ENCODE measurements around the gene DNAJC8.

DNA sequence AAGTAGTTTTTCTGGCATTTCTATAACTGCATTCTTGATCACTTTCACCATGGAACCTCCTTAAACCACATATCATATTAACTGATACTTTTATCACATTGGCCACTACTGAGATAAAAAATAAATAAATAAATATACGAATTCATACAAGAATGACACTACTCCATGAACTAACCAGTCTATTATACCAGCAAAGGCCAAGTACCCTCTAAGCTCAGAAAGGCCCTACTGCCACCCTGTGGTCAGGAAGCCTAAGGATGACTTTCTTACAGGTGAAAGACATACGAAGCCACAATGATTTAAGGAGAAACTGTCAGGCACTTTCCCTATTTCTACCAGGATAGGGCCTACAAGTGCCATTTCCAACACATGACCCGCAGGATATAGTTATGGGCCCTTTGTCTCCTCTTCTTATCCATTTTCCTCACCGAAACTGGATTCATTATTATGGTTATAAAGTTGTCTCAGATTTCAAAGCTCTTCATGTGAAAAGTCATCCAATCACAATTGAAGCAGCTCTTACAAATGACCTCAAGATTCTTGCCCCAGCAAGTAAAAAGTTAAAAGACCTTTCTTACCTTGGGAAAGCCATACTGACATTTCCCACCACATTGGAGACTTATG is 23.9 kb downstream of the DNAJC8 start:
- TF ChIP-seq ZNF565 (CRISPR knock-in tag; conservative IDR thresholded peaks at IDR 0.05; ENCODE audit: low read depth) (no peak), TCF4 (CRISPR knock-in tag; IDR thresholded peaks at IDR 0.05; ENCODE audit: borderline replicate concordance) (no peak), ZFP3 (CRISPR knock-in tag; IDR thresholded peaks at IDR 0.05) (no peak), ZFP30 (CRISPR knock-in tag; IDR thresholded peaks at IDR 0.05) (no peak), SNAI2 (CRISPR knock-in tag; IDR thresholded peaks at IDR 0.05) (no peak), GLIS3 (CRISPR knock-in tag; IDR thresholded peaks at IDR 0.05) (no peak)
- TF ChIP-seq, protein P1, sequence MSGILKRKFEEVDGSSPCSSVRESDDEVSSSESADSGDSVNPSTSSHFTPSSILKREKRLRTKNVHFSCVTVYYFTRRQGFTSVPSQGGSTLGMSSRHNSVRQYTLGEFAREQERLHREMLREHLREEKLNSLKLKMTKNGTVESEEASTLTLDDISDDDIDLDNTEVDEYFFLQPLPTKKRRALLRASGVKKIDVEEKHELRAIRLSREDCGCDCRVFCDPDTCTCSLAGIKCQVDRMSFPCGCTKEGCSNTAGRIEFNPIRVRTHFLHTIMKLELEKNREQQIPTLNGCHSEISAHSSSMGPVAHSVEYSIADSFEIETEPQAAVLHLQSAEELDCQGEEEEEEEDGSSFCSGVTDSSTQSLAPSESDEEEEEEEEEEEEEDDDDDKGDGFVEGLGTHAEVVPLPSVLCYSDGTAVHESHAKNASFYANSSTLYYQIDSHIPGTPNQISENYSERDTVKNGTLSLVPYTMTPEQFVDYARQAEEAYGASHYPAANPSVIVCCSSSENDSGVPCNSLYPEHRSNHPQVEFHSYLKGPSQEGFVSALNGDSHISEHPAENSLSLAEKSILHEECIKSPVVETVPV (CRISPR knock-in tag; IDR thresholded peaks at IDR 0.05): no peak
- TF ChIP-seq, protein P2, sequence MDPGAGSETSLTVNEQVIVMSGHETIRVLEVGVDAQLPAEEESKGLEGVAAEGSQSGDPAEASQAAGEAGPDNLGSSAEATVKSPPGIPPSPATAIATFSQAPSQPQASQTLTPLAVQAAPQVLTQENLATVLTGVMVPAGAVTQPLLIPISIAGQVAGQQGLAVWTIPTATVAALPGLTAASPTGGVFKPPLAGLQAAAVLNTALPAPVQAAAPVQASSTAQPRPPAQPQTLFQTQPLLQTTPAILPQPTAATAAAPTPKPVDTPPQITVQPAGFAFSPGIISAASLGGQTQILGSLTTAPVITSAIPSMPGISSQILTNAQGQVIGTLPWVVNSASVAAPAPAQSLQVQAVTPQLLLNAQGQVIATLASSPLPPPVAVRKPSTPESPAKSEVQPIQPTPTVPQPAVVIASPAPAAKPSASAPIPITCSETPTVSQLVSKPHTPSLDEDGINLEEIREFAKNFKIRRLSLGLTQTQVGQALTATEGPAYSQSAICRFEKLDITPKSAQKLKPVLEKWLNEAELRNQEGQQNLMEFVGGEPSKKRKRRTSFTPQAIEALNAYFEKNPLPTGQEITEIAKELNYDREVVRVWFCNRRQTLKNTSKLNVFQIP (CRISPR knock-in tag; IDR thresholded peaks at IDR 0.05; ENCODE audit: borderline replicate concordance, low read depth): no peak

All from SK-N-SH treated with all-trans-retinoic acid at 6 μM for 48 hours (cell line).